PC-3 (cell line): Measurements from ENCODE around the gene DGUOK.

Experiments
- CTCF ChIP-seq: fragments of 300-600 bp; sonication (generic); conservative IDR thresholded peaks from 2 replicates; pipeline ENCODE4 v1.5.1; 2017; ENCODE audit warnings: antibody characterized with exemption, low read depth, mild to moderate bottlenecking, low read length
- EZH2 ChIP-seq: fragments of 300-600 bp; sonication (generic); IDR thresholded peaks from one replicate; pipeline ENCODE4 v1.6.1; 2017; ENCODE audit warnings: antibody characterized with exemption, mild to moderate bottlenecking, low read length; ENCODE audit not compliant: unreplicated experiment

- no peak for TF ChIP-seq EZH2
- no peak for TF ChIP-seq CTCF
These were observed 35.3 kb upstream of the DGUOK start for GRCh38 chr2:73891276-73891901.
